ENCODE data around the gene CARMIL1.
A peak's percentile ranks its signal among the peaks of the same experiment; 100 is the strongest.

Gene CARMIL1

GRCh38 chr6:25287941-25288340 is 8.8 kb downstream of the CARMIL1 start:
- no peak overlapping the region for H3K4me3 ChIP-seq (ENCODE audit: low read length)
- no peak for DNase-seq (ENCODE audit: low read depth)
- TF ChIP-seq, protein P1, sequence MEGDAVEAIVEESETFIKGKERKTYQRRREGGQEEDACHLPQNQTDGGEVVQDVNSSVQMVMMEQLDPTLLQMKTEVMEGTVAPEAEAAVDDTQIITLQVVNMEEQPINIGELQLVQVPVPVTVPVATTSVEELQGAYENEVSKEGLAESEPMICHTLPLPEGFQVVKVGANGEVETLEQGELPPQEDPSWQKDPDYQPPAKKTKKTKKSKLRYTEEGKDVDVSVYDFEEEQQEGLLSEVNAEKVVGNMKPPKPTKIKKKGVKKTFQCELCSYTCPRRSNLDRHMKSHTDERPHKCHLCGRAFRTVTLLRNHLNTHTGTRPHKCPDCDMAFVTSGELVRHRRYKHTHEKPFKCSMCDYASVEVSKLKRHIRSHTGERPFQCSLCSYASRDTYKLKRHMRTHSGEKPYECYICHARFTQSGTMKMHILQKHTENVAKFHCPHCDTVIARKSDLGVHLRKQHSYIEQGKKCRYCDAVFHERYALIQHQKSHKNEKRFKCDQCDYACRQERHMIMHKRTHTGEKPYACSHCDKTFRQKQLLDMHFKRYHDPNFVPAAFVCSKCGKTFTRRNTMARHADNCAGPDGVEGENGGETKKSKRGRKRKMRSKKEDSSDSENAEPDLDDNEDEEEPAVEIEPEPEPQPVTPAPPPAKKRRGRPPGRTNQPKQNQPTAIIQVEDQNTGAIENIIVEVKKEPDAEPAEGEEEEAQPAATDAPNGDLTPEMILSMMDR (conservative IDR thresholded peaks at IDR 0.05; ENCODE audit: low read length): no peak

DNA sequence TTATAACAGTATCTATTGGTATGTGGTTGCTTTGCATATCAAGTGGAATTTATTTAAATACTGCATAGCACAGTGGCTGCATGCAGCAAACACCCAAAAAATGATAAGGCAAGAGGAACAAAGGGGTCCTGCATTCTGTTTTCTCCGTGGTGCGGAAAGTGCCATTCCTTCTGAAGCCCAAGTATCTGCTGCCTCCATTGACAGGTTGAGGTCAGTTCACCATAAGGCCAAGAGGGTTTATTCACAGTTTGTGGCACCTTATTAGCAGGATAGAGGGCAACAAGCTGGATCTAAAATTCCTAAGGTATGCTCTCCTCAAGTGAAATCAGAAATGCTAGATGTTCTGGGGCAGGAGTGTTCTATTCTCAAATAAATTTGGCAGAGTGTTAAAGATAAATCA is 9.3 kb downstream of the CARMIL1 start:
- no peak for DNase-seq (ENCODE audit: low read depth)
- H3K4me3 ChIP-seq (ENCODE audit: low read length): no peak overlapping the region
- TF ChIP-seq, protein P1 (conservative IDR thresholded peaks at IDR 0.05; ENCODE audit: low read length): no peak

- no peak overlapping the region for H3K4me3 ChIP-seq (ENCODE audit: low read length)
- TF ChIP-seq, protein P1 (conservative IDR thresholded peaks at IDR 0.05; ENCODE audit: low read length): no peak
- DNase-seq (ENCODE audit: low read depth): no peak
Observed at GRCh38 chr6:25290306-25291060, 11.3 kb downstream of the CARMIL1 start.

- TF ChIP-seq, protein P1 (conservative IDR thresholded peaks at IDR 0.05; ENCODE audit: low read length): no peak
- H3K4me3 ChIP-seq (ENCODE audit: low read length): no peak overlapping the region
- no peak for DNase-seq (ENCODE audit: low read depth)
Observed at GRCh38 chr6:25292384-25292783, 13.2 kb downstream of the CARMIL1 start.

- peak; percentile 36 for DNase-seq (ENCODE audit: low read depth)
- H3K4me3 ChIP-seq (ENCODE audit: low read length): no peak overlapping the region
- TF ChIP-seq, protein P1 (conservative IDR thresholded peaks at IDR 0.05; ENCODE audit: low read length): no peak
Observed at GRCh38 chr6:25295651-25296050, 16.5 kb downstream of the CARMIL1 start.

- TF ChIP-seq, protein P1 (conservative IDR thresholded peaks at IDR 0.05; ENCODE audit: low read length): no peak
- no peak overlapping the region for H3K4me3 ChIP-seq (ENCODE audit: low read length)
- DNase-seq (ENCODE audit: low read depth): no peak
Observed at GRCh38 chr6:25296217-25296905, 17.2 kb downstream of the CARMIL1 start.

DNA sequence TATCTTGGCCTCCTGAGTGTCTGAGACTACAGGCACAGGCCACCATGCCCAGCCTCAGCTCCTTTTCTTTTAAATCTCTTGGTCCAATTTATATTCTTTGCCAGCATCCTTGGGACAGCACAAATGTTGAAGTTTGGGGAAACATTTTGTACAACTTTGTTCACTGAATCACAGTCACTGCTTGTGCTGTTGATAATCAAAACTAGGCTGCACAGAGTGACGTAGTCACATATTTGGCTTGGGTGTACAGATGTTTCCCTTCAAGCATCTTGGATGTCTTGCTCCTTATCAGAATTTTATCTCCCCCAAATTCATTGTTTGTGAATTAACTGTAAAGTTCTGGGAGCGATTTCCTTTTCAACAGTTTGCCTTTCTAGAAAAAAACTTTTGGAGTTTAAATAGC is 17.9 kb downstream of the CARMIL1 start:
- peak; percentile 56 for DNase-seq (ENCODE audit: low read depth)
- TF ChIP-seq, protein P1 (conservative IDR thresholded peaks at IDR 0.05; ENCODE audit: low read length): no peak

More for the DNA sequence above, 17.9 kb downstream of the CARMIL1 start:
- no peak overlapping the region for H3K4me3 ChIP-seq (ENCODE audit: low read length)
